GM21528 (cell line): ENCODE results near the gene EGFLAM.
A peak's percentile ranks its signal among the peaks of the same experiment; 100 is the strongest.
"Not testable (repeated sequence)": the region's sequence is repeated elsewhere in the genome, so short reads cannot be mapped to it uniquely, and the experiment has no call there.

Experiments used
- ATAC-seq: cut with Tn5 transposase; IDR thresholded peaks from one replicate; pipeline ENCODE4 v1.9.1; 2021; ENCODE audit warnings: mild to moderate bottlenecking, moderate library complexity; ENCODE audit not compliant: unreplicated experiment, low FRiP score

Gene EGFLAM

DNA sequence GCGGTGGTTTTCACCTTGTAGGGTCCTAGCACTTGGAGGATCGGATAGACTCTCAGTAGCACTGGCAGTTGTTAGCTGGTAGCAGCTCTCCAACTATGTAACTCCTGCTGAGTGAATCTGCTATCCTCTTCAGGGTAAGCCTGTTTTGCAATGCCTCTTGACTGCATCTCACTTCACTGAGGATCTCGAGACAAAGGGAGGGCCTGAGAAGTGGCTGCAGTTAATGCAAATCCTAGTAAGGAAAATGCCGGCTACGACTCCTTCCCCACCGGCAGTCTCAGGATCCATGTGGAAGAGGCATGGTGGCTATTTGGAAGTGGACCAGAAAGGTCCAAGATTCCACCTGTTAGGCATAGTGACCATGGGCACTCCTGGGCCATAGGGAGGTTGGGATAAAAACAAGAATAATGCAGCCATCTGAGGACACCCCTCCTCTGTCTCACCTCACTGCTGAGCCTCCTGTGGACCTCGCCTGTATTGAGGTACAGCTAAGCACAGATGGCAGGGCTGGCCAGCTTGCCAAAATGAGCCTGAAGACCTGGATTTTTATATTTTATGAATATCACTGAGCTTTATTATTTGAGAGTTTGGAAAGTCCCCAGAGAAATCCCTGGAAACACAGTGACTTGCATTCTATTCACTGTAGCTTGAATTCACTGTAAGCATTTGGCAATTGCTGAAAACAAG lies 152.1 kb downstream of the EGFLAM start:
- ATAC-seq = no peak

DNA sequence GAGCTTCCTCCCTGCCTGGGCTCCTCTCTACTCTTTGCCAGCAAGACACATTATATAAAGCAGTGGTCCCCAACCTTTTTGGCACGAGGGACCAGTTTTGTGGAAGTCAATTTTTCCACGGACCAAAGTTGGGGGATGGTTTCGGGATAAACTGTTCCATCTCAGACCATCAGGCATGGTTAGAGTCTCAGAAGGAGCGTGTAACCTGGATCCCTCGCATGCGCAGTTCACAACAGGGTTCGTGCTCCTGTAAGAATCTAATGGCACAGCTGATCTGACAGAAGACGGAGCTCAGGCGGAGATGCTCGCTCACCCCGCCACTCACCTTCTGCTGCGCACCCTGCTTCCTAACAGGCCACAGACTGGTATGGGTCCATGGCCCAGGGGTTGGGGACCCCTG lies 155.3 kb downstream of the EGFLAM start:
- no peak for ATAC-seq

GRCh38 chr5:38414348-38414747 lies 156.0 kb downstream of the EGFLAM start:
- no peak for ATAC-seq

GRCh38 chr5:38415772-38416171 lies 157.4 kb downstream of the EGFLAM start:
- not testable (repeated sequence) for ATAC-seq

GRCh38 chr5:38417658-38418017 lies 159.3 kb downstream of the EGFLAM start:
- no peak for ATAC-seq

DNA sequence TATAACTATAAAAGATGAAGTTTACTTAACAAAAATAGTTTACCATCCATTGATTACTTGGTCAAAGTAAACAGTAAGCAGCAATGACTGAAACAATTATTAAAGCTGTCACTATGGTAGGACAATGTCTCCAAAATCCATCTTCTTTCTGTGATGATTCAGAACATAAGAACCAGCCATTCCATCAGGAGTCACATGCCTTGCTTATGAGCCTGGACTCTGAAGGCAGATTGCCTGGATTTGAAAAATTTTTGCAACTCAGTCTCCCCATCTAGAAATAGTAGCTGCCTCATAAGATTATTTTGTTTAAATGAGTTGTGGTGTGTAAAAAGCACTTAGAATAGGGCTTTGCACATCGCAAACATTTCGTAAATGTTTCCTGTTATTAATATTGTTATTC lies 161.9 kb downstream of the EGFLAM start:
- ATAC-seq = no peak

GRCh38 chr5:38420691-38421390 lies 162.5 kb downstream of the EGFLAM start:
- ATAC-seq = no peak

GRCh38 chr5:38422622-38423021 lies 164.3 kb downstream of the EGFLAM start:
- no peak for ATAC-seq

DNA sequence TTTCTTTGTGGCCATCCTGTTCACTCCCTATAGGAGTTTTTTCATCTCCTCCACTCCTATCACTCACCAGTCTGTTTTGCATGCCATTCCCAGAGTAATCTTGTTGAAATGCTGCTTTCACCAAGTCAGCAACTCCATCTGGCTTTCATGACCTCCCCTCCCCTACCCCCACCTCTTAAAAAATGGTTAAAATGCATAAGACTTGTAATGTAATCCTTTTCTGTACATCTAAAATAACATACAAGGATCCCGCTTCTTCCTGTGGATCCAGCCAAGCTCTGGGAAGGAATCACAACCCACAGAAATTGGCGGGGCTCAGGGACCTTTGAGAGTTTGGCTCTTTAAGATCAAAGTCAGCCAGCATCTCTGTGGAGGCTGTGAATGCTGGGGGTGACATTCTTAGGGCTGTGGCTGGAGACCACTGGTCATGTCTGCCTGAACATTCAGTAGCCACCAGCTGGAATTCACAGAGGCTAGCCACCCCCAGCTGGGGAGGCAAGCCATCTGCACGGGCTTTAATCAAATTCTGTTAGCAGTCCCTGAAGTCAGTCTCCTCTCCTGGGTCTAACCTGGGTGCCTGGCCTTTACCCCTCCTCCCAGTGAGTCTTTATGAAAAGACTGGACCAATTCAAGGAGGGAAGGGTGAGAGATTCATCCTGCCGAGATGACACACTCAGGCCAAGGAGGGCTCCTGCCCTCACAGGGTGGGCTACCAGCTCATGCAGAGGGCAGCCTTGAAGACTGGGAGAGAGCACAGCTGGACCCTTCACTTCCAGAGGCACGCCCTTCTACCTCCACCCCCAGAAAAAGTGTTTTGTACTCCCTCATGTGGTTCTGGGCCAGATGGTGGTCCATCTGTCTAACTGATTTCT lies 165.2 kb downstream of the EGFLAM start:
- ATAC-seq = no peak

GRCh38 chr5:38424148-38425060 lies 166.0 kb downstream of the EGFLAM start:
- ATAC-seq = no peak

DNA sequence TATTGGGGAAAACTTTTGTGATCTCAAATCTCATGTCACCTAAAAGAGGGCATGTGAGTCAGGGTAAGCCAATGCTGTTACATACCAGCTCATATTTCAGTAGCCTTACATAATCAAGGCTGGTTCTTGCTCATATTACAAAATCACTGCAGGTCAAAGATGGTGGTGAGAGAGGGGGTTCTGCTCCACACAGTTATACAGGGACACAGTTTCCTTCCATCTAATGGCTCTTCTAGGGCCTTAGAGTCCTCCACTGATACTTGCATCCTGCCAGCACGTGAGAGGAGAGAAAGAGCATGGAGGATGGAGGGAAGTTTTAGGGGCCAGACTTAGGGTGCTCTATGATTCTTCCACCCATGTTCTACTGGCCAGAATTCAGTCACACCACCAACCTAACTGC lies 168.1 kb downstream of the EGFLAM start:
- ATAC-seq = no peak

GRCh38 chr5:38426986-38427950 lies 168.9 kb downstream of the EGFLAM start:
- ATAC-seq = no peak

DNA sequence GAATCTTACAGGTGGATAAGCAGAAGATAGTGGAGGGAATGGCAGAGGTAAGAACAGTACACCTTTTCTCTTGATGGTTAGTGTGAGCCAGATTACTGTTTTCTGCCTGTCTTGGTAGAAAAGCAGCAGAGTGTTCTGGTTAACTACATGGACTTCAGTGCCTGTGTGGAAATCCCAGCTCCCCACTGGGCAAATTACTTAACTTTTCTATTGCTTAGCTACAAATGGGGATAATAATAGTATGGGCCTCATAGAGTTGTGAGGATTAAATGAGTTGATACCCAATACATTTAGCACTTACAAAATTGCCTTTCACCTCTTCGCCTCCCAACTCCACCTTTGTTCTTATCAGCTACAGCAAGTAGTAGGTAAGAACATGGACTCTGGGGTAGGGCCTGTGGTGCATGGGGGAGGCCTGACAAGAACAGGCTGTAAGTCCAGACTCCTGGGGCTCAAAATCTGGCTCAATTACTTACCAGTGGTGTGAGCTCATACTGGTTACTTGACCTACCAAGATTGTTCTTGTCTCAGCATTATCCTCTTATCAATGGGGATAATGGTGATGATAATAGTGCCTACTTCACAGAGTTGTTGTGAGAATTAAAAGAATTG lies 173.0 kb downstream of the EGFLAM start:
- no peak for ATAC-seq

DNA sequence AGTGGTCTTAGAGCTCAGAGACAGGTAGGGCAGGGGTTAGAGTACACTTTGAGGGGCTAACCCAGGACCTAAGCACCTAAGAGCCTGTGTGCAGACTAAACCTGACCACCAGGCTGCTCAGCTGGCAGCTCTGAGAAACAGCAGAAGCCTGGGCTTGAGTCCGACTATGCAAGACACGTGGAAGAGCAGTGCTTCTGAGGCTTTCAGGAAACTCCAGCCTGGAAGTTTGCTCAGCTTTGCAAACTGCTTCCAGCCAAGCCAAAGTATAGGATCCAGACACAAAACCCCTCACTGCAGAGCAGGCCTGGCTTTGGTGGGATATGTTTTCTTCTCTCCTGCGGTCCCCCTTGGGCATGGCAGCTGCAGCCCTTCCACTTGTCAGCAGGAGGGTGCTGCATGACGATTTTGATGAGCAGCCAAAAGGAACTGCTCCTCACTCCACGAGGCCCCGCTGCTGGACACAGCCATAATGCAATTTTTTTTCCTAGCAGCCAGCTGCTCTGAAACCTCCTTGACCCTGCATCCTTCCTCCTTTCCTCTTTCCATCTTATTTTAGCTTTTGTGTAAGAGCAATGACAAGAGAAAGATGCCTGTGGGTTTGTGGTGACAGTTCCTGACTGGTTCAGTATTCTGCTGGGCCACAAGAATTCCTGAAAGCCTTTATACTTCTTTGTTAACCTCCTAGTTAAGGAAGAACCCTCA lies 175.0 kb downstream of the EGFLAM start:
- no peak for ATAC-seq

DNA sequence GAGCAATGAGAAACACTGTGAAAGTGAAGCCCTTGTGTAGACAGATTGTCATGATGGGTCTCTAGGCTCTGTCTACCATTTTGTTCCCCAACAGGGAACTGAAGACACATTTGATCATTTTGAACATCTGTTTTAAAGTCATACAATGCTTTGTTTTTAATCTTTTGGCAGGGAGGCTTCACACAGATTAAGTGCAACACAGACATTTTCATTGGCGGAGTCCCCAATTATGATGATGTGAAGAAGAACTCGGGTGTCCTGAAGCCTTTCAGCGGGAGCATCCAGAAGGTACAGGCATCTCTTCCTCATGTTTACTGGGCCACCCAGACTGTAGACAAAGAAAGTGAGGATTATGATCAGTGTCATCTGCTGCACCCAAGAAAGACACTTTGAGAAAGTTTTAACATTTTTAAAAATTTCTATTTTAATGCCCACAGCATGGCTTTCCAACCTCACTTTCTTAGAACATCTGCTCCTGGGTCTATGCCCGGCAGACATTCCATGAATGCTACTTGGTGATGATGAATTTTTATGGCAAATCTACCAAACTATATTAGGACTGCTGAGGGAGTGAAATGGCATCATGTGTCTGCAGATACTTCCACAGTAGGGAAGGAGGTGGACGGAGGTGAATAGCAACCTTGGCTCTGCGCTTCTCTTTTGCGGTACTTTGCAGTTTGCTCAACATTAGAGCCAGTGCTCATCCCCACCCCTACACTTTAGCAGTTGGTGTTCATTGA lies 176.8 kb downstream of the EGFLAM start:
- ATAC-seq = no peak

DNA sequence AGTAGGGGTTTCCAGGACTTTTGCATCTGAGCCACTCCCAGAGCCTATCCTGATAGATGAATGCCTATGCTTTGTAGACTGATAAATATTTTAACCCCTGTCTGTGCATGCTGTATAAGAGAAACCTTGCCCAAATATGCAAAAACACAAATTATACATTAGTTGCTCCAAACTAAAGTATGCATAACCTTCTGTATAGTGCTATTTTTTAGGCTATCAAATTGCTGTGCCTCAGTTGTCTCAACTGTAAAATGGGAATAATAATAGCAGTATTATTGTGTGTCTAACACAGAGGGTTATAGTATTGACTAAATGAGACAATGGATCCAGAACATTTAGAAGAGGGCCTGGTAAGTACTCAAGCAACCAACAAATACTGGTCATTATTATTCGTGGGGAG lies 180.4 kb downstream of the EGFLAM start:
- no peak for ATAC-seq

DNA sequence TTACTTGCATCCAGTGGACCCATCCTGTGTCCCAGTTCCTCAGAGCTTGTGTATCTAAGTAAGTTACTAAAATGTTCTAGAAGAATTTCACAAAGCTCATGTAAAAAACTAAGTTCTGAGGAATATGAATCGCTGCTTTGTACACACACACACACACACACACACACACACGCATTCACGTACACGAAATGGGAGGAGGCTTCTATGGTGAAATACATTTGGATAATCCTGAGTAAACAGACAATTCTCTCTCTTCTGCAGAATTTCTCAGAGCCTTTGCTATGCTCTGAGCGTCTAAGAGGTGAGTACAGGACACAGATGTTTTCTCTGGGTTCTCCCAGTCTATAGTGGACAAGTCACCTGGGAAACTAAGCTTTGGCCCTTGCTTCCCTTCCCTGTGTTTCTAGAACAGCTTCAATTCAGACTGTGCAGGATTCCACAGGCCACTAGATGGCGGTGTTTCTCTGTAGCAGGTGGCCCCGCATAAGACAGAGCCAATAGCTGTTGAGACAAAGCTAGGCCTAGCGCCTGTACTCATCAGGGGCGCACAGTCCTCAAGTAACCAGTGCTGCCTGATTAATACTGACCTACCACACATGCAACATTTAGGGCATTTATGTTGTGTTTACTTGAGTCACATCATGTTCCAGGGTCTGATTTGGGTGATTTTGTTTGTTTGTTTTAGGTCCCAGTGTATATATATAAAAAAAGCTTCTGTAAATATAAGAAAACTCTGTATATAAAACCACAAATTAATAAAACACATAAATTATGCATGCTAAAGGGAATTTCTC lies 183.3 kb downstream of the EGFLAM start:
- peak; percentile 99 for ATAC-seq
